GM19397 (cell line): ENCODE measurements around the gene MYO9A.
A peak's percentile ranks its signal among the peaks of the same experiment; 100 is the strongest.
"Not testable (repeated sequence)": the region's sequence is repeated elsewhere in the genome, so short reads cannot be mapped to it uniquely, and the experiment has no call there.

Source experiments
- ATAC-seq: cut with Tn5 transposase; IDR thresholded peaks from one replicate; pipeline ENCODE4 v1.9.1; 2021; ENCODE audit warnings: mild to moderate bottlenecking, moderate library complexity; ENCODE audit not compliant: unreplicated experiment

MYO9A gene

GRCh38 chr15:71889947-71890346 lies 228.0 kb downstream of the MYO9A start:
- ATAC-seq, result no peak

GRCh38 chr15:71889385-71889784 lies 228.6 kb downstream of the MYO9A start:
- ATAC-seq, result no peak

- ATAC-seq, result no peak
Measured at GRCh38 chr15:71888797-71889196, 229.2 kb downstream of the MYO9A start.

DNA sequence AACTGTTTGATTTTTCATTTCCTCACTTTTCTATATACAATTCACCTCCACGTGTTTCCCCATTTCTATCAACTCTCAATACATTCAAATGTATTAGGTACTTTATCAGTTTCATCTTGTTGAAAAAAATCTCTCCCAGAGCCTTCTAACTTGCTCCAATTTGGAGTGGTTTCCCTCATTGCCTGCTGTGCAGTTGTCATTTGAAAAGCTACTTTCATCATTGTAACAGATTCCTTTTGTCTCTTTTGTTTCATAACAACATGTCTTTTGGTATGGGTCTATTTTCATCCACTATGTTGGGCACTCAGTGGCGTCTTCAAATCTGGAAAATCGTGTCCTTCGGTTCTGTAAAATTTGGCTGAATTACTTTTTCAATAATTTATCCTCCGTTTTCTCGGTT lies 232.6 kb downstream of the MYO9A start:
- ATAC-seq, result no peak

GRCh38 chr15:71883447-71883846 lies 234.5 kb downstream of the MYO9A start:
- ATAC-seq, result no peak

GRCh38 chr15:71880276-71880675 lies 237.7 kb downstream of the MYO9A start:
- no peak for ATAC-seq

GRCh38 chr15:71874245-71874644 lies 243.7 kb downstream of the MYO9A start:
- ATAC-seq, result peak; percentile 57

DNA sequence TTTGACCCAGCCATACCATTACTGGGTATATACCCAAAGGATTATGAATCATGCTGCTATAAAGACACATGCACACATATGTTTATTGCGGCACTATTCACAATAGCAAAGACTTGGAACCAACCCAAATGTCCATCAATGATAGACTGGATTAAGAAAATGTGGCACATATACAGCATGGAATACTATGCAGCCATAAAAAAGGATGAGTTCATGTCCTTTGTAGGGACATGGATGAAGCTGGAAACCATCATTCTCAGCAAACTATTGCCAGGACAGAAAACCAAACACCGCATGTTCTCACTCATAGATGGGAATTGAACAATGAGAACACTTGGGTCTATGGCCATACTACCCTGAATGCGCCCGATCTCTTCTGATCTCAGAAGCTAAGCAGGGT lies 259.7 kb downstream of the MYO9A start:
- not testable (repeated sequence) for ATAC-seq

DNA sequence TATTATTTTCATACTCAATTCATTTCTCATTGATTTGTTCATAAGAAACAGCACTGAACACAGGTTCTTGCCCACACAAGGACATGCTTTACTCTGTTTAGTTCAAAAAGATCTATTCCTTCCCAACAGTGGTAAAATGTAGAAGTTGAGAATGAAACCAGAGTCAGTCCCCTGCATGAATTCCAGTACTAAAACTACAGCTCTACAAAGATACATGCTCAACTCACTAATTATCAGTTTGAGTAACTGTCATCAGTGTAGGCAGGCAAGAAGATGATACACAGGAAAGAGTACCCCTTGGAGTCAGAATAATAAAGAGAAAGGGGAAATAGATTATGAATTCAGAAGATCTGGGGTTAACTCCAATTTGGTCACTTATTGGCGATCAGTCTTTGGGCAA lies 264.4 kb downstream of the MYO9A start:
- no peak for ATAC-seq

GRCh38 chr15:71844916-71845315 lies 273.0 kb downstream of the MYO9A start:
- no peak for ATAC-seq

DNA sequence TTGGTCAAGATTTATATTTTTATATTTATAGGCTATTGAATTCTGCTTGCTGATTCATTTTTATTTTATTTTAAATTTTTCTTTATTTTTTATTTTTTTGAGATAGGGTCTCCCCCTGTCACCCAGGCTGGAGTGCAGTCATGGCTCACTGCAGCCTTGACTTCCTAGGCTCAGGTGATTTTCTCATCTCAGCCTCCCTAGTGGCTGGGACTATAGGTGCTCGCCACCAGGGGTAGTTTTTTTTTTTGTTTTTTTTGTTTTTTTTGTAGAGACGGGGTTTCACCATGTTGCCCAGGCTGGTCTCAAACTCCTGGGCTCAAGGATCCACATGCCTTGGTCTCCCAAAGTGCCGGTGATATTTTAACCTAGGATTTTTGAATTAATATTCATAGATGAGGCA lies 276.4 kb downstream of the MYO9A start:
- no peak for ATAC-seq

- no peak for ATAC-seq
Measured at GRCh38 chr15:71830981-71831380, 287.0 kb downstream of the MYO9A start.

DNA sequence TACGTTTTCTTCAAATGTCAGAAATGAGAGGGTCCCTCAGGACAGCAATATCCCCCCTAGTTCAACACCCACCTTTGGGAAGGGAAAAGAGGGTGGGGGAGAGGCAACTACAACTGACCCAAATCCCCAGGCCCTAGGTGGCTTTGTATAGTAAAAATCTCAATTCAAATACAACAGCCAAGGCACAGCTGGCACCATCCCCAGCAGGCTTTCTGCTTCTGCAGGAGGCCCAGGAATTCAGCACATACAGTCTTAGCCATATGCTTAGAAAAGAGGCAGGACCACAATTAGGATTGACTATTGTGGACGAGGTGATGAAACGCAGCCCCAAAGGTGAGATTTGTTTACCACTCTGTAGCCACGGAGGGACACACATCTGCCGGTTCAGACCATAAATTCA lies 291.8 kb downstream of the MYO9A start:
- ATAC-seq, result no peak

DNA sequence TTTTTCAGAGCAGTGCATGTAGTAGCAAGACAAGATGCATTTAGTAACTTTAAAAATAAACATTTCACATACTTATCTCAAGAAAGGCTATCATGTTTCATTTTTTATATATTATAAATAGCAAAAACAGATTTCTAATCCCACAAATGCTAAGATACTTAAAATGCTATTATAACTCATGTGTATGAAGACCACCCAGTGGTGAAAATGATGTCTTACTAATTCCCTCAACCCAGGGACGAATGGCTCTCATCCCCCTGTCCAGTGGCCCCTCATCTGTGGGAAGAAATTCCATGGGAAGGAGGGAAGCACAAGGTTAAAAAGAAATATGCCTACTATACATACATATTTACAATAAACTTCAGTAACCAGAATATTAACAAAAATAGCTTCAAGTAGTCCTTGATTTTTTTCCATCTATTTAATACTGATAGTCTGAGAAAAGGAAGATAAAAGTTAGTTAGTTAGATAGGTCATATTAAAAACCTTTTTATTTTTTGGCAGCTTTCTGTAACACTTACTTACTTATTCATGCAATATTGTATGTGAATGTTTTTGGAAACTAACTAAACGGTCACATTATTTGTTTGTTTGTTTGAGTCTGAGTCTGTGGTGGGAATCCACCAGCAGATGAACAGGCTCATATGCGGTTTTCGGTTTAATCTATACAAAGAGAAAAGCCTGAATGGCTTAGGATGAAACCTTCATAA lies 292.8 kb downstream of the MYO9A start:
- no peak for ATAC-seq

DNA sequence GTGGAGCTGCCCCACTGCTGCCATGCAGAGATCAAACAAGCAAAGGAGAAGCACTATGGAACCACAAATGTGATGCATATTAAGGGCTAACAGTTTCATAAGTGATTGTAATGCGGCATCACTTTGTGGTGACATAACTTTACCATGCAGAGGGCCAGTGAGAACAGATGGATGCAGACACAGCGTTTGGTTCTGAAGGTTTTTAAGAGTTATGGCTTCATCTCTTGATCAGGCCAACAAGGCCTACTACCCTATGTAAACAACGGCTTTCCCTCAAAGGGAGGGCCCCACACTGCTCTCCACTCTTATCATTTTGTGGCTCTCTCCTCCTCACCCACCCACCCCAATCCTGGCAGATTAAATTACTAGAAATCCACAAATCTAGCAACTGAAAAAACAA lies 294.1 kb downstream of the MYO9A start:
- ATAC-seq, result no peak

GRCh38 chr15:71822890-71823630 lies 294.9 kb downstream of the MYO9A start:
- ATAC-seq, result no peak

DNA sequence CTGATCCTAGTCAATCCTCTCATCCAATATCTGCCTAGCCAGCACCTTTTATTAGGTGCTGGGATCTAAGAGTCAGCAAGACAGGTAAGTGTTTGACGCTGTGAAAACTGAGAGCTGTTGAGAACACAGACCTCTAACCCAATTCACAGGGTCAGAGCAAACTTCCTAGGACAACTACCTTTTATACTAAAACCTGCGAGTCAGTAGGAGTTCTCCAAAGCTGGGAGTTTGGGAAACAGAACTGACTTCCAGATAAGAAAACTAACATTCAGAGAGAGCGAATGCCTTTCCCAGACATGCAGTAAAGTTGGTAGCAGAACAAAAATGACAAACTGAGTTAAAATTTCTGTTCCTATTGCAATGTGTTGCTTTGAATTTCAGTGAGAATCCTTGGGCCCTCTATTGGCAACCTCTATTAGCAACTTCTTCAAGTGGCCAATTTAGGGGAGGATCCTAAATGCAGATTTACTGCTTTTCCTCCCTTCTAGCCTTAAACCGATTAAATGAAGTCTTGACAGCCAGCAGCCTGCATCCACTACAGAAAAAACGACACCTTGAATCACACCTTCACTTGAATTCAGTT lies 296.3 kb downstream of the MYO9A start:
- no peak for ATAC-seq

DNA sequence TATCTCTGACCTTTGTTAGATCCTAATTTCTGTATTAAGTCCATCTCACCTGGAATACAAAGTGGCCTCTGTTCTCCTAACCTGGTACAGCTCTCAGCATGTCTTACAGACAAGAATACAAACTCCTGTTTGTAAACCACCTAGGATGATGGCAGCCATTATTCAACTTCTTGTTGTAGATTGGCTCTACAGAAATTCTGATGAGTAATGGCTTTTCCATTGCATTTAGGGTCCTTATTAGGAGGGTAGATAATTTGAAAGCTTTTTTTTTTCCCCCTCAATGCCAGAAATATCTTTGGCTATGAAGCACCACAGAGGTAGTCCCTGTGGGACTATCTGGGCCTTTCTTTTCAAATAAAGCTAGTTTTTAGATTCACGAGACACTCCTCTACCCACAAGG lies 297.8 kb downstream of the MYO9A start:
- no peak for ATAC-seq

DNA sequence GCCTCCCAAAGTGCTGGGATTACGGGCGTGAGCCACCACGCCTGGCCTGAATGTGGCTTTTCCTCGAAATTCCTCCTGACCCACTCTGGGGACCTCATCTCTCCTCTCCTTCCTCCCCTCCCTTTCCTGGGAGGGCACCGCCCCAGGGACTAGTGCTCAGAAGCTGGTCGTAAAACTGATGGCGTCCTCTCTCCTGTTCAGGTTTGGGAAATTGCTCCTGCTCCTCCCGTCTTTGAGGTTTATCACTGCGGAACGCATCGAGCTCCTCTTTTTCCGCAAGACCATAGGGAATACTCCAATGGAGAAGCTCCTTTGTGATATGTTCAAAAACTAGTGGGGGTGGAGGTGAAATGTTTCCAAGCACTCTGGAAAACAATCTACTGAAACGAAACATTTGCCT lies 300.6 kb downstream of the MYO9A start:
- no peak for ATAC-seq

DNA sequence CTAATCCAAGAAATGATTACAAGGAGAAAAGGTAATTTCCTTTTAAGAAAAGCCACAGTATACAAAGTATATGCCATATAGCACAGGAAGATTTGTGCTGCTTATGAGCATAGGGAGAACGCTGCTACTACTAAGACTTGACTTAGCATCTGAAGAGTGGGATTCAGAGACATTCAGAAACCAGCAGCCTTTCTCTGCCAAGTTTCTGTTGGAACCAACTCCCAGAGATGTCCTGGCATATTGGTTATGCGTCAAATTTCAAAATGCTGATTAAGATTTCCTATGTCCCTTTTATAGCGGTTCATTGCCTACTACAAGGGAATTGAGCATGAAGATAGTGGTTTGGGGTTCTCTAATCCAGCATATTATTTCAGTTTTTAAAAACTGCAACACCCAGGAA lies 302.6 kb downstream of the MYO9A start:
- ATAC-seq, result no peak

GRCh38 chr15:71813723-71814470 lies 304.1 kb downstream of the MYO9A start:
- no peak for ATAC-seq
